GM18526 (cell line): ENCODE measurements around the gene RBM22.

Source experiments
- POLR2A ChIP-seq: IDR thresholded peaks from 3 replicates; pipeline ENCODE4 v1.6.1; 2011; ENCODE audit not compliant: insufficient read length; ENCODE audit errors: extremely low read depth

The RBM22 gene

DNA sequence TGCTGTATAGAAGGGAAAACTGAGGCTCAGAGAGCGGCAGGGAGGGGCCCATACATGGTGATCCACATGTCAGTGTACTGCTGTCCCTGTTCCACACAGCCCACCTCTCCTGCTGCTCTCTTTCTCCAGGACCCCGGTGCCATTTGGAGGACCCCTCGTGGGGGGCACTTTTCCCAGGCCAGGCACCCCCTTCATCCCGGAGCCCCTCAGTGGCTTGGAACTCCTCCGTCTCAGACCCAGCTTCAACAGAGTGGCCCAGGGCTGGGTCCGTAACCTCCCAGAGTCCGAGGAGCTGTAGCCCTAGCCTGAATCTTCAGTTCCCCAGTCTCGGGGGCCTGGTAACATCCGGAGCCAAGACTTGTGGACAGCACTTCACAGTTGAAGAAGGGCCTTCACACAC is 24.3 kb downstream of the RBM22 start:
- no peak for TF ChIP-seq POLR2A

DNA sequence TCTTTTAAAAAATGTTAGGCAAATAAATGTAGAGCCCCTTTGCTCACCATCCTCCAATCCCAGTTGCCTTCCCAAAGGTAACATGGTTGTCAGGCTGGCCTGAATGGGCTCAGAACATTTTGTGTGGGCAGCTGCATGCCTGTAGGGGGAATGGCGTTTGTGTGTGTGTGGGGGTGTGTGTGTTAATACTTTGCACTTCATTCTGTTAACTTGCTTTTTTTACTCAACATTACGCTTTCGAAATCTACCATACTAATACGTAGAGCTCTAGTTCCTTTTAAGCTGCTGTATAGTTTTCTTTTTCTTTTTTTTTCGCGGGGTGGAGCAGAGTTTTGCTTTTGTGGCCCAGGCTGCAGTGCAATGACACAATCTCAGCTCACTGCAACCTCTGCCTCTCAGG is 25.8 kb downstream of the RBM22 start:
- TF ChIP-seq POLR2A = no peak

DNA sequence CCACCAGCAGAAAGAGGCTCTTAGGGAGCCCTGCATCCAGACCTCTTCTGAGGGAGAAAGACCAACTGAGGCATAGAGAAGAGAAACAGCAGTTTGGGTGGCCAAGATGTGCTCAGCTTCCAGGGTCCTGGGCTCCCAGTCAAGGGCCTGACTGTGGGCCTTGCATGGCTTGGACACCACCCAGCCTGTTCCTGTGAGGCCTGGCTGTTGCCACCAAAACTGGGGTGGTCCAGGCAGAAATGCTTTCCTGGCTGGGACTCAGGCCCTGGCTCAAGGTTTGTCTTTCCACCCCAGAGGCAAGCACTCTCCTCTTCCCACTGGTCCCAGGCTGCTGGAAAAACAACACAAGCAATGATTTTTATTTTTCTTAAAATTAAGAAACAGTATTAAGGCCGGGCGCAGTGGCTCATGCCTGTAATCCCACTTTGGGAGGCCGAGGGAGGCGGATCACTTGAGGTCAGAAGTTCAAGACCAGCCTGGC is 26.5 kb downstream of the RBM22 start:
- no peak for TF ChIP-seq POLR2A

DNA sequence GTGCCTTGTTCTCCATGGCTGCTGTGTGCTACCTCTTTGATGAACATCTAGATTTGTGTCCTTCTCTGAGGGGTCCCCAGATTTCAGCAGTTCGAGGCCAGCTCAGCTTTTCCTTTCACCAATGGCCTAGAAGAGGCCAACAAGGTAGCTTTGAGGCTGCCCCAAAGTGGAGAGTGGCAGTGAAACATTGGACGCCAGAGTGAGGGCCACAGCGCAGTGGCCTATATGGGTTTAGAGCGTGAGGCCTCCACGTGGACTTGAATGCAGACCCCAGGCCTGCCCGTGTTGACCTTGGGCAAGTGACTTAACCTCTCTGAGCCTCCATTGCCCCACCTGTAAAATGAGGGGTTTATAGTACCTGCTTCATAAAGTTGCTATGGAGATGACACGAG is 28.0 kb downstream of the RBM22 start:
- no peak for TF ChIP-seq POLR2A

DNA sequence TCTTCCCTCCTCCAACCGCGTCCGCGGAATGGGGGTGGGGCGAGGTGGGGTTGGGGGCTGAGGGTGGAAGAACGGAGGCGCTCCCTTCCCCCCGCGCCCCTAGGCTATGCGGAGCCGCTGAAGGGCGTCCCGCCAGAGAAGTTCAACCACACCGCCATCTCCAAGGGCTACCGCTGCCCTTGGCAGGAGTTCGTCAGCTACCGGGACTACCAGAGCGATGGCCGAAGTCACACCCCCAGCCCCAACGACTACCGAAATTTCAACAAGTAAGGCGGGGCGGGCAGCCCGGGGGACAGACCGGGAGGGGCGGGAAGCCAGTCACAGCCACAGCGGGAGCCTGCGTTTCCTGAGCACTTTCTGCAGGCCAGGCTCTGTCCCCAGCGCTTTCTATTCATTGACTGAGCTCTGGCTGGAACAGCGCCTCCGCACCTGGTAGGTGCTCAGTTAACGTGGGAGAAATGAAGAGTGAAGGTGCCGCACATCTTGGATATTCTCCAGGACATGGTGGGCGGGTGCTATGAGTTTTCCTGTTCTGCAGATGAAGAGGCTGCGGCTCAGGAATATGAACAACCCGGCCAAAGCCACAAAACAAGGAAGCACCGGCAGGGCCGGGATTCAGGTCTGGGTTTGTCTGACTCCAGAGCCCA is 28.5 kb downstream of the RBM22 start:
- no peak for TF ChIP-seq POLR2A

DNA sequence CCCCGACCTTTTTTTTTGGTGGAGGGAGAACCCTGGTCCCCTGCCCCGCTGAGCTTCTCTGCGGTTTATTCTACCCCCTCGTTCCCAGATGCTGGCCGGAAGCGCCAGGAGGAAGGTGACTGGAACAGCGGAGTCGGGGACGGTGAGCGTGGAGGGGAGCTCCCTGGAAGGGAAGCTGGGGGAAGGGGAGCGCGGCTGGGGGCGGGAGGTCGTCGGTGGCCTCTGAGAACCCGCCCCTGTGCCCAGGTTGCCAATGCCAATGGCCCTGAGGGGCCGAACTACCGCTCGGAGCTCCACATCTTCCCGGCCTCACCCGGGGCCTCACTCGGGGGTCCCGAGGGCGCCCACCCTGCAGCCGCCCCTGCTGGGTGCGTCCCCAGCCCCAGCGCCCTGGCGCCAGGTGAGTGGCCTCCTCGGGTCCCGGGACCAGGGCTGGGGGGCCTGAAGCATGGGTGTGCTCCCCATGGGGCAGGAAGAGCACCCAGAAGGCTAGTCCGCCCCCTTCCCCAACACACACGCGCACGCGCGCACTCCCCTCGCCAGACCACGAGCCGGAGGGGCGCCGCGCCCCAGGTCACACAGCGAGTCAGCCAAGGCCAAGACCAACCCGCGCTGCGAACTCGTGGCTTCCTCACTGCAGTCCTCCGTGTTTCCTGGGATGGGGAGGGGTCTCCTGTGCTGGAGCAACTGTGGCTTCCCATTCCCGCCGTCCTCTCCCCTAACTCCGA is 29.2 kb downstream of the RBM22 start:
- no peak for TF ChIP-seq POLR2A

DNA sequence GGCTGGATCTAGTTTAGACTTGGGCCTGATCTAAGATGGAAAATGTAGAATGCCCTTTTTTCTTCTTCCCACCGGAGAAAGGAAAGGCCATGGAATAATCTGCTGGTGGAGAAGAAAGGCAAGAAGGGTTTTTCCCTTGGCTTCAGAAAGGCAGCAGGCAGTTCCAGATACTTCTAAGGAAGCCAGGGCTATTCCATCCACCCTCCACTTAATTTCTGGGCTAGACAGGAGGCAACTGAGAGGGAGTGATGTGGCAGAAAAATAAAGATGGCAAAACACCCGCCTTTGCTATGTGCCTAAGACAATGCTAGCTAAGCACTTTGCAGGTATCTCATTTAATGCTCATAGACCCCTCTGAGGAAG is 29.9 kb downstream of the RBM22 start:
- no peak for TF ChIP-seq POLR2A

DNA sequence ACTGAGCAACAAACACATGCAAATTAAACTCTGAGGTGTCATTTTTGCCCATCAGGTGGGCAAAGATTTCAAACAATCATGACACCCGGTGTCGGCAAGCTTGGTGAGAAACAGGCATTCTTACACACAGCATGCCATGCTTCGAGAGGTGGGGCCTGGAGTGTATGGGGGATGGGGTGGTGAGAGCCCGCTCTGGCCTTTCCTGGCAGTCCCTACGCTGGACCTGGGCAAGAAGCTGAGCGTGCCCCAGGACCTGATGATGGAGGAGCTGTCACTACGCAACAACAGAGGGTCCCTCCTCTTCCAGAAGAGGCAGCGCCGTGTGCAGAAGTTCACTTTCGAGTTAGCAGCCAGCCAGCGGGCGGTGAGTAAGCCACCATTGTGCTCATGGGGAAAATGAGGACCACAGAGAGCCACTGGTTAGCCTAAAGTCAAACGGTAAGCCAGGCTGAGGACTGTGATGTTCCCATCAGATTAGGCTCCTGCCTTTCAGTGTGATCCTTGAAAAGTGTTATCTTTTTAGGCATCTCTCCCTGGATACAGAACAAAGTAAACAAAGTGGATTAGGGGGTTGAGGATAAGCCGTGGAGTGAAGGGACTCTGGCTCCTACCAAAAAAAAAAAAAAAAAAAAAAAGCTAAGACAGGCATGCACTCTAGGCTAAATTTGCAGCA is 30.5 kb downstream of the RBM22 start:
- no peak for TF ChIP-seq POLR2A

DNA sequence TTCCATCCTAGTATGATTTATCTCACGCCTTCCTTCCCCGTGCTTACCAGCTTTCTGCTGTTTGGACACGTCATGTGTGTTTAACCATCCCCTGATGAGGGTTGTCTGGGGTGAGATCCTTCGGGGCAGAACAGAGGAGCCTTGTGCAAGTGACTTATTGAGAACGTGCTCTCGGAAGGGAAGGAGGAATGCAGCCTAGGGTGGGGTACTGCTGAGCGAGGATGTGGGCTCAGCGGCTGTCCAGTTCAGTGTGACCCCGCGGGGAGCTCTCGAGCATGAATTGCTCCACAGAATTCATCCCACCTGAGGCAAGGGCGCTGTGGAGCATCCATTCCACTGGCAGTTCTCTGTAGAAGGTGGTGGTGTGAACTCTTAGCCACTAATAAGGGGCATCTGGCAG is 35.8 kb downstream of the RBM22 start:
- TF ChIP-seq POLR2A = no peak

DNA sequence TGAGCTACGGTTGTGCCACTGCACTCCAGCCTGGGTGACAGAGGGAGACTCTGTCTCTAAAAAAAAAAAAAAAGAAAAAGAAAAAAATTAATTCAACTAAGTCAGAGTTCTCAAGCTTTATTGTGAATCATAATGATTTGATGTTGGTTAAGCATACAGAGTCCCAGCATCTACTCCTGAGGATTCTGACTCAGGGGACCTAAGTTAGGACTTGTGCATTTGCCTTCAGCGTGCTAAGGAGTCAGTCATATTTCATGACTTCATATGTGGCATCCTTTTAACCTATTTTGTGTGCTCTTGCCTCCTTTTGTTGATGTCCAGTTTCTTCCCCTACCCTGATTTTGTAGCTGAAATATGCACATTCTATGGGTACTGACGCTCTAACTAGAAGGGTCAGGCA is 36.9 kb downstream of the RBM22 start:
- no peak for TF ChIP-seq POLR2A

DNA sequence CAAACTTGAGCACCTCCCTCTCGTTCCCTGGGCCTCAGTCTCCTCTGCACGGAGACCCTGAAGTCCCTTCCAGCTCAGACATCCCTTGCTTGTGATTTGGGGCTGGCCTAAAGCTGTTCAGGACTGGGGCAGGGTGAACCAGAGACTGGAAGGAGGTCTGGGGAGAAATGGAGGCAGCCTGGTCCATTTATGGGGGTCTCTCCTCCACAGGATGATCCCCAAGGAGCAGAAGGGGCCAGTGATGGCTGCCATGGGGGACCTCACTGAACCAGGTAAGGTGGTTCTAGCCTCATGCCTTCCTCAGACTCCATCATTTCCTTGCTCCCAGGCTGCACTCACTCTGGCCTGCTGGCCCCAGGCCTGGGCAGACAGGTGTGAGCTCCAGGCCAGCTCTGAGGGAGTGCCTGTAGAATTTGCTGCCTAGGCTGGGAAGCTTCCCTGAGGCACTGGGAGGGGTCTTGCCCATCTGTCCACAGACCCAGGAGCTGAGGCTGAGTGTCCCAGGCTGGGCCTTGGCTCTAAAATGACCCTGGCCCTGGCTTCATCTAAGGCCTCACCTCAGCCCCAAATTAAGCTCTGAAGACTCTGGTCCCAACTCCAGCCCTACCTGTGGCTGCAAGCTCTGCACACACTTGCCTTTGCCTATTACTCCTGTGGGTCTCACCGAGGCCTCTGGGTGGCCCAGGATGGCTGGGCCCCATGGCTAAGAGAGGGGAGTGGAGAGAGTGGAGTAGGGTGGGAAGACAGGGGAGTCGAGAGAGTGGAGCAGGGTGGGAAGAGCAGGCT is 37.9 kb downstream of the RBM22 start:
- no peak for TF ChIP-seq POLR2A

DNA sequence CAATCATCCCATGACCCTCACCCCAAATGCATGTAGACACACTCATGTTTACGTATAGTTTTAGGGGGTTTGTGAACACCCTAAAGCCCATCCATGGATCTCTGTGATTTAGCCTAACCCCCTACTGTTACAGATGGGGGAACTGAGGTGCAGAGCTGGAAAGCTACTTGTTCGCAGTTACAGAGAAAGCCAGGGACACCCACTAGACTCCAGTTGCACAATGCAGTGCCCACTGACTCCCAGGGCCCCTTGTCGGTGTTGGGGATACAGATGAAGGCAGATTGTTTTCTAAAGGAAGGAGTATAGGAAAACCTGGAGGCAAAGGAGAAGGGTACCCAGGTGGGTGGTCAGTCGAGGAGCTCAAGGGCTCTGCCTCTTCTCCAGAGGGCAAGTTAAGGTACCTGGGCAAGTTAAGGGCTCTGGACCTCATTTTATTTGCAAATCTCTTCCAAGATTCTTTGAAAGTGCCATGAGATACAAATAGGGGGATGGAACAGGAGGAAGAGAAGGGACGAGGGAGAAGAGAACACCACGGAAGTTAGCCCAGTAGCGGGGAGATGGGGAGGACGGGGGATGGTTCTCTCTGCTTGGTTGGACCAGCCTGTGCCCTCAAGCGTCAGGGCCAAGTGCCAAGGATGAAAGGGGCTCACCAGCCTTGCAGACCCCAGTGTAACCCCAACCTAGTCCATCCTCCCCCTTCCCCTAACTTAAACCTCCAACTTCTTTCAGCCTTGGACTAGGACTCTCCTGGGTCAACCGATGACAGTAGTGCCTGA is 38.9 kb downstream of the RBM22 start:
- TF ChIP-seq POLR2A = no peak

DNA sequence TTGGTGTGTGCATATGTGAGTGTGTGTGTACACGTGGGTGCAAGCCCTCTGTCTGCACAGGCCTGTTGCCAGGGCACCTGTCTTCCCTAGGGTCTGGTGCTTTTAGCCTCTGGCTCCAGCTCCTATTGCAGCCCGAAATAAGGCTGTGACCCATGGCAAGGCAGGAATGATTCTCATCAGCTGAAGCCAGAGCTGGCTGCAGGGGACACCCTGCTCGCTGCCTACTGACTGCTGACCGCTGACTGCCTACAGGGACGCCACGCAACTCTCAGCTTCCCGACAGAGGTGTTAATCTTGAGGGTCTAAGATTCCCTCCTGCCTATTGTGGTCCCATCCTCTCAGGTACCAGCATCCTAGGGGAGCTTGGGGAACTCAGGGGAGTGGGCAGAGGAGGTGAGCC is 39.8 kb downstream of the RBM22 start, which contains the start of gene MYOZ3:
Gene MYOZ3, plus strand, starts transcription at position 166 of the 400 bp plus-strand sequence. CDS start 1,691 bp downstream, outside the sequence.
- no peak for TF ChIP-seq POLR2A

DNA sequence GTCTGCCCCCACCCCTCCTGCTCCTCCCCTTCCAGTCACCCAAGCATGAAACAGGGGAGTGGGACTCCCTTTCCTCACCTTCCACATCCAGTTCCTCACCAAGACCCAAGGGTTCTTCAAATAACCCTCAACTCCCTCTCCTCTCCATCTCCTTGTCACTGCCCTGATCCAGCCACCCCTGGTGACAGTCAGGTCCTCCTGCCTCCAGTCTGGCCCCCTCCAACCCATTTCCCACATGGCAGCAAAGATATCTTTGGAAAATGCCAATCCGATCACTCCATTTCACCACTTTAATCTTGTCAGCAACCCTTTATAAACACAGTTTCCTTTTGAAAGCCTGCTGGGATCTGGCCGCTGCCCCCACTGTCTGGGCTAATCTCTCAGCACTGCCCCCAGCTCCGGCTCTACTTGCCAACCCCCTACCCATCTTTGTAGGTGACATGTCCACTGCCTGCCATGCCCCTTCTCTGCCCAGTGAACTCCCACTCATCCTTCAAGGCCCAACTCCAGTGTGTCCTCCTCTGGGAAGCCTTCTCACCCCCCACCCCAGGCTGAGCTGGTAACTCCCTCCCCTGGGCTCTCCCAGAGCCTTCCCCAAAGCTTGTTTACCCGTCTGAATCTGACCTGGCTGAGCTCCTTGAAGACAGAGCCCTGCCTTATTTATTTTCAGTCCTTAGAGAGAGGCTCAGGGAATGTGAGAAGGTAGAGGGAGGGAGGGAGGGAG is 40.6 kb downstream of the RBM22 start:
- no peak for TF ChIP-seq POLR2A

DNA sequence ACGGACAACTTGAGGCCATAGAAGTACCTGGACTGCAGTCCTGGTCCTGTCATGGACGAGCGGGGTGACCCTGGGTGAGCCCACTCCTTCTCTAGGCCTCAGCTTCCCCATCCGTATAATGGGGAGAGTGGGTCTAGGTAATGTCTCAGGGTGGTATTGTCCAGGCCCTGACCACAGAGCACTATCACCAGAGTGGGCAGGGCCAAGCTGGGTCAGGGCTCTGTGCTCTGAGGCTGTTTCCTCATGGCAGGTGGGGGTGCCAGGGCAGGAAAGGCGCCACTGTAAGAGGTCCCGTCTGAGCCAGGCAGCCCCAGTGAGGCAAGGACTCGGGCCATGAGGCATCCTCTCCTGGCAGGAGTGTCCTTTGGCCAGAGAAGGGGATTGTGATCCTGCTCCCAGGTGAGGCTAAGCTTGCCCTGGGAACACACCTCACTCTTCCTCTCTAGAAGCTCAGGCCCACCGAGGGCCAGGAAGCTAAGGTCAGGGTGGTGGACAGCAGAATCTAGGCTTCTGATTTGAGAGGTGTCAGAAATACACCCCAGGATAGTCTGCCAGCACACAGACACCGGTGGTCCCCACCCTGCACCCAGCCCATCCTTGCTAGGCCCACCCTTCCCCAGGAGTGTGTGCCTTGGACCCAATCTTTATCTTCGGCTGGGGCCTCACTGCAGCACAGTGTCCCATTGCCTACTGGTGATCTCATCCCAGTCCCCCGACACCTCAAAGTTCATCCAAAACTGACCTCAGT is 41.3 kb downstream of the RBM22 start:
- TF ChIP-seq POLR2A = no peak
